HG03039 (cell line): ENCODE data around the gene GUCD1.

Experiments
- ATAC-seq: cut with Tn5 transposase; IDR thresholded peaks from one replicate; pipeline ENCODE4 v1.9.1; 2021; ENCODE audit warnings: mild to moderate bottlenecking, moderate library complexity; ENCODE audit not compliant: unreplicated experiment

The GUCD1 gene

DNA sequence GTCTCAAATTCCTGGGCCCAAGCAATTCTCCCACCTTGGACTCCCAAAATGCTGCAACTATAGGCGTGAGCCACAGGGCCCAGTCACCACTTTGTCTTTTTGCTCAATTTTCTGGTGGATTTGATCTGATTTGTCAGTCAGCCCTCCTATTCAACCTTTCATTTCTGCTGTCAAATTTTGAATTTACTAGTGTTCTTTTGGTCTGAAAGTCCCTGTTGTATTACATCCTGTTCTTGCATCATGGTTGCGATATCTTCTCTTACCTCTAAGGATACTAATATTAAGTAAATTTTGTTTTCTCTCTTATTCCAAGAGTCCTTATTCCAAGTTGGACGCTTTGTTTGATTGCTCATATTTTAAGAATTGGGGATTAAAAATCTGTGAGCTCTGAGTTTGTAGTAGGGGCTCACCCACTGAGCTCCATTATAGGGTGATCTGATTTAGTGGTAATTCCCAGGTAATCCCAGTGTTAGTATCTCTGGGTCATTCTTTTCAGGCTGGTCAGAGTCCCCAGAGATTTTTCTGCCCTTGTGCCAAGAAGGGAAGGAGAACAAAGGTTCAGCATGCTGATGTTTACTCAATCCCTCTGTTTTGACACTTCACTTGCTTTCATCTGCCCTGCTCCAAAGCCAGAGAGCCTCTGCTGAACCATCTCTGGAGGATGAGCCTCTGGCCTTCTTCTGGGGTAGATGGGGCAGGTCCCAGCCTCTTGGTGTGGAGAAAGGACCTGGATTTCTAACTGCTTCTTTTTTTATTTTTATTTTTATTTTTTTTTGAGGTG, 49.8 kb downstream of the GUCD1 start:
- no peak for ATAC-seq

DNA sequence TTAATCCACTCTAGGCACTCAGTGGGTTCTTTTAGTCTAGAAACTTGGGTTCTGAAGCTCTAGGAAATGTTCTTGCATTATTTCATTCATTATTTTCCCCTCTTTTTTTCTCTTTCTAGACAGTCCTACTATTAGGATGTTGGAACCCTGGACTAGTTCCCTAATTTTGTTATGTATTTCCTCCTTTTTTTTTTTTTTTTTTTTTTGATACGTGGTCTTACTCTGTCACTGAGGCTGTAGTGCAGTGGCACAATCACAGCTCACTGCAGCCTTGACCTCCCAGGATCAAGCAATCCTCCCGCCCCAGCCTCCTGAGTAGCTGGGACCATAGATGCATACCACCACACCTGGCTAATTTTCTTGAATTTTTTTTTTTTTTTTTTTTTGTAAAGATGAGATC, 50.4 kb downstream of the GUCD1 start:
- no peak for ATAC-seq

DNA sequence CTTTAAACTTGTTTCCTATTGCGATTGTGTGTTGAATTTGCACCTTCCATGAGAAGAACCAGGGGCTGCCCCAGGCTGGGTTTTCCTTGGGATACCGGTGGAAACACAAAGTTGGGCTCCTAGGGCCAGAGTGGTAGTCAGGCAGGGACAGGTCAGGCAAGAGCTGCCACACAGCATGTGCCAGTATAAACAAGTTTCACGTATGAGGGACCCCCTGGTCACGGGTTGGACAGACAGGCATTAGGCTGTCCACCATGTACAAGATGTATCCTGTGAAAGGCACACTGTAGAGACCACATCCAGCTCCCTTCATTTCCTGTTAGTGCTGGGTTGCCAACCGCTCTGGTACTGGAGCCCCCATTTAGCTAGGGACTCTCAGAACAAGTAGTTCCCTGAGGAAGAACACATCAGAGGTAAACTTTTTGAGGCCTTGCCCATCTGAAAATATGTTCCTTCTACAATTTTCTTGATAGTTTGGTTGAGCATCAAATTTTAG, 51.0 kb downstream of the GUCD1 start:
- ATAC-seq = no peak

DNA sequence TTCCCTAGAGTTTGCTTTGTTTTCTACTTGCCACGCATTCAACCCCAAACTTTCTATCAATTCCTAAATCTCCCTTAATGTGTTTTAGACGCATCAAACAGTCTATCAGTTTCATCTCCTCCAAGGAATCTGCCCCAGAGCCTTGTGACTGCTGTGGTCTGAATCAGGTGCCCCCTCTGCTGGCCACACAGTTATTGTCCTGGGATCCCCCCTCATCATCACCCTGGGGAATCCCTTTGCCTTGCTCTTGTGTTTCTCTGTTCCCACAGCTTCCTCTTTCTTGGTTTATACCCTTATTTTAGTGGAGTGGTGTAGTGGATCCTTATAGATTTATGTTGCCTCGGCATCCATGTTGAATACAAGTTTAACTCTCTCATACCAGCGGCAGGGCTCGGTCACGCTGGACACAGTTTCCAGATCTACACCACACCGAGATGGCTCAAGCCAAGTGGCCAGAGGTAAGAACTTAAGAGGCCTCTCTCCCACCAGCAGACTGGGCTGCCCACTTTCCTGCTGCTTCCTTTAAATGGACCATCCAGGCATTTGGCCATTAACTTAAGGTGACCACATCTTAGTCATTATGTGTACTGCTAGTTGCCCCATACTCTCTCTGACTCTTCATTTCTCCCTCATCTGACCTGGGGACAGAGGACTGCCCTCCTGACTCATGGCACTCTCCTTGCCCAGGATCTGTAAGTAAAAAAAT, 51.6 kb downstream of the GUCD1 start:
- no peak for ATAC-seq

DNA sequence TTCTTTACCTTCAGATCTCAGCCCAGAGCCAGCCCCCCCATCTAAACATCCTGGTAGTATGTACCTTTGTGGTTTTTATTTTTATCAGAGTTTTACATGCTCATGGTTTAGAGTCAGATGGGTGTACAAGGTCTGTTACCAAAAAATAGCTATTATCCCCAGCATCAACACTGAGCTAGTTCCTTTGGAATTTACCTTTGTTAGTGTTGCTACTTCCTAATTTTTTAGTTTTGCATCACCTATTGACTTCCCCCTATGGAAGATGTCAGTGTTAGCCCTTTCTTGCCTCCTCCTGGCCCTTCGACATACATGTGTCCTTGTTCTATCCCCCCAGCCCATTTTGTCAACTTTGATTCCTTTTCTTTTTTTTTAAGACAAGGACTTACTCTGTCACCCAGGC, 52.4 kb downstream of the GUCD1 start:
- no peak for ATAC-seq

DNA sequence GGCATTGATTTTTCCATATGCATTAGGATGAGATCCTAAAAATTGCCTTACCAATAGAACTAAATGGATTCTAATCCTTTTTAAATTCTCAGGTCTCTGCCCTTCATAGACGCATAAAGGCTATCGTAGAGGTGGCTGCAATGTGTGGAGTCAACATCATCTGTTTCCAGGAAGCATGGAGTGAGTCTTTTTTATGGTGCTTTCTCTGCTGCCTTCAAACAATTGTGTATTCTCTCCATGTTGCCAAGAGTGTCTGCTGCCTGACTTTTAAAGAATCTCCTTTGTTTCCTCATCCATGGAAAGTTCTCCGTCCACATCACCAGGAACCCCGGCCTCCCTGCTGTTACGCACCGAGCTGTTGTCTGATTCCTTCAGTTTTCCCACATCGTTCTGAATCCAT, 52.9 kb downstream of the GUCD1 start:
- no peak for ATAC-seq

DNA sequence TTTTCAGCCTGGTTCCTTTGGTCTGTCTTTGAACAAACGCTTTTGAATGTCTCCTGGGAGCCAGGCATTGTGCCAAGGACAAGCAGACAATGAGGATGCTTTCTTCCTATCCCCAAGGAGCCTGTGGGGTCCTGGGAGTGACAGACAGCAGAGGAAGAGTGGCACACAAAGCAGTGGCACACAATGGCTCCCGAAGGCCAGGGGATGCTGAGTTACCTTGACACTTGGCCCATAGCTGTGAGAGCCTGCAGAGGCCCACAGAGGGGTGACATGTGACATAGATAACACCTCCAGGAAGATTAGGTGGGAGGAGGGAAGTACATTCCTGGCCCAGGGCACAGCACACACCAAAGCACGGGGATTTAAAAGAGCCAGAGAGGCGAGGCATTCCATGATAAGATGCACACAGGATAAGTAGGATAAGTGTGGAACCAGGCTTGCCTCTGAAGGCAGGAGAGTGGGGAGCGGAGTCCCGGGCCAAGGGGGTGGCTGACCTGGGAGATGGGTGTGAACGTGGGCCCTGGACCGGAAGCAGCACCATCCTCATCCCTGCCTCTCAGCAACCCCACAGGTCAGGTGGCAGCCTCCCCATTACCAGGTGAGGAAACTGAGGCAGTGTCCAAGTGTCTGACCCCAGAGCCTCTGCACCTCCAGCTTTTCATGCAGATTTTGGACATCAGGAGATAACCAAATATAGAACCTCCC, 53.5 kb downstream of the GUCD1 start:
- no peak for ATAC-seq

DNA sequence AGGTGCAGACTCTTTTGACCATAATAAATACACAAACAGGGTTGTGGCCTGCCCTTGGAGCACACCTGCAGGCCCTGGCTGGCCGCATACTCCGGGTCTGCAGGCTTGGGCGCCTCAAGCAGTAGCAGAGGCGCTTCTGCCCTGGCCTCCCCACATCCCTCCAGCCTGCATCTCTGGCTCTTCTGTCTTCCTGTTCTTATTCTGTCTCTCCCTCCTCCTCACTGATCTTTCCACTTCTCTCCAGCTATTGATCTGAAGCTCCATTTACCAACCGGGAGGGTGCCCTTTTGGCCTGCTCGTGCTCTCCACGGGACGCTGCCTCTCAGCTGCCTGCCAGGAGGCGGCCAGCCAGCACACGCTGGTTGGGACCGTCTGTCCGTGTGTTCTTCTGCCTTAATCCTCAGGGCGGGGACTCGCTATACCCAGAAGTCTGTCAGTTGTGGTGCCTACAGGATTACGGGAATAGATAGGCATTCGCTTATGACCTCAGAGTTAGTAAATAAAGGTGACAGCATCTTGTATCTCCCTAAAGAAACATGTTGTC, 54.6 kb downstream of the GUCD1 start:
- ATAC-seq = no peak

DNA sequence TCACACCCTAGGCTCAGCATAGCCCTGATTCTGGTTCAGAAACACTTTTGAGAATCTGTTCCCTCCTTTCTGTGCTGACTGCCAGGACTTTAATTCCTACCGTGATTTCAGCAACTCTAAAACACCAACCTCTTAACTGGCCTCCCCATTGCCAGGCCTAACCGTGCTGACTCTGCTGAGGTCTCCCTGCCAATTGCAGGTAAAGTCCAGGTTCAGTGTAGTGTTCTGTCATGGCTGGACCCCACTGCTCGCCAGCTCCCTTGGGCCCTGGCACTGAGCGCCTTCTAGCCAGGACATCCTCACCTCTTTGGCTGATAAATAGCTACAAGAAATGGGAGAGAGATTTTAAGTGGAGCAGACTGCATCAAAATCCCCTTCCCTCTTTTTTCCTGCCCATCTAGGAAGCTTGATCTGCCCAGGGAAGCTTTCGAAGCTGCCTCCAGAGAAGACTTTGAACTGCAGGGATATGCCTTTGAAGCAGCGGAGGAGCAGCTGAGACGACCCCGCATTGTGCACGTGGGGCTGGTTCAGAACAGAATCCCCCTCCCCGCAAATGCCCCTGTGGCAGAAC, 55.1 kb downstream of the GUCD1 start:
- no peak for ATAC-seq

DNA sequence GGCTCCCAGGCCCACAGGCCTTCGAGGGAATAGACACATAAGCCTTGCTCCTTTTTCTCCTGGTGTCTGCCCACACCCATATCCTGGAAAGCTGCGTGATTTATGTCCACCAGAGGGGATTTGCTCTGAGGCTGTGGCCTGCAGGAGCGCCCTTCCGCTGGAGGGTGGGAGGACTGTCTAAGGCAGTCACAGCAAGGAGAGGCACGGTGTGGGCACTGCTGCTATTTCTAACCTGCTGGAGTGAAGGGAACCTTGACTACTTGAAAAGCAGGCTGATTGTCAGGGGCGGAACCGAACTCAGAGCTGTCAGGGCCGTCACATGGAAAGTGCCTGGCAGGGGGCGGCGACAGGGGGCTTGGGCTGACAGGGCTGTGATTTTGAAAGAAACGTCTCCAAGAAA, 56.1 kb downstream of the GUCD1 start:
- ATAC-seq = no peak

DNA sequence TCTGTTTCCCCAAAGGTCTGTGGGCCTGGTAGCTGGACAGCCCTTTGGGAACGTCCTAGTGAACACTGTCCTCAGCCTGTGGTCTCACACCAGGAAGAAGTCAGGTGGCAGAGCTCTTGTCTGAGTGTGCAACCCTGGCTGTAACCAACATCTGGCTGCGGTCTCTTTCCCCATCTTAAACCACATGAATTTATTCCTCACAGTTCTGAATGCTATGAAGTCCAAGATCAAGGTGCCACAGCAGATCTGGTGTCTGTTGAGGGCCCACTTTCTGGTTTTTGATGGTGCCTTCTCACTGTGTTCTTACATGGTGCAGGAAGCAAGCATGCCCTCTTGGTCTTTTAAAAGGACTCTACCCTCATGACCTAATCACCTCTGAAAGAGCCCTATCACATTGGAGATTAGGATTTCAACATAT, 57.1 kb downstream of the GUCD1 start:
- ATAC-seq = no peak

DNA sequence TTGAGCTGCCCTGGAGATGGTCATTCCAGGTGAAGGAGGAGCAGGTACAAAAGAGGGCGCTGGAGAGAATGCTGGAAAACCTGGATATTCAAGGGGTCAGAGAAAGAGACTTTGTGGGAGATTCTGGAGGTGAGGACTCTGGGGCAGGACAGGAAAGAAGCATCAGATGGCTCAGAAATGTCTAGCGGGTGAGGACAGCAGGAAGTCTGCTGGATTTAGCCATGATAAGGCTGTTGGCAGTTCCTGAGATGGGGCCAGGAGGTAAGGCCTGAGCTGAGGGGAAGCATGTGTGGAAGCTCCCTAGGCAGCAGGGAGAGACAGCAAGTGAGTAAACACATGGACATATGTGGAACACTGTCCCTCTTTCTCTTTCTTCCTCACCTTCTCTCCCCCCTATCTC, 58.3 kb downstream of the GUCD1 start:
- ATAC-seq = no peak

DNA sequence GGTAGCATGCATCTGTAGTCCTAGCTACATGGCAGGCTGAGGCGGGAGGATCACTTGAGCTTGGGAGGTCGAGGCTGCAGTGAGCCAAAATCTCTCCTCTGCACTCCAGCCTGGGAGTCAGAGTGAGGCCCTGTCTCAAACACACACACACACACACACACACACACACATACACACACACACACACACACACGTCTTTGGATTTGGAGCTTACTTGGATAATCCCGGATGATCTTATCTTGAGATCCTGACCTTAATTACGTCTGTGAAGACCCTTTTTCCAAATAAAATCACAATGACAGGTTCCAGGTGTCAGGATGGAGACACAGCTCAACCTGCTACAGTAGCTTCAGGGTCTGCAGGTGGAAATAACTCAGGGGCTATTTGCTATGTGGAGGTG, 58.7 kb downstream of the GUCD1 start:
- ATAC-seq = no peak

DNA sequence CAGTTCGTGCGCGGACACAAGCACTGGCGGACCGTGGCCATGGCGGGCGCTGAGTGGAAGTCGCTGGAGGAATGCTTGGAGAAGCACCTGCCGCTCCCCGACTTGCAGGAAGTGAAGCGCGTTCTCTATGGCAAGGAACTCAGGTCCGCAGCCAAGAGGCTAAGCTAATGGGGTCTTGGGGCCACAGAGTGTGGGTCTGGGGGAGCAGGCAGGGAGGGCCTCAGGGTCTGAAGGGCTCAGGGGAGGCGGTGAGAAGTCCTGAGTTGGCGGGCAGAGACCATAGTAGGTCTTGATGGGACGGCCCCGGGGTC, 59.6 kb downstream of the GUCD1 start:
- ATAC-seq = no peak

DNA sequence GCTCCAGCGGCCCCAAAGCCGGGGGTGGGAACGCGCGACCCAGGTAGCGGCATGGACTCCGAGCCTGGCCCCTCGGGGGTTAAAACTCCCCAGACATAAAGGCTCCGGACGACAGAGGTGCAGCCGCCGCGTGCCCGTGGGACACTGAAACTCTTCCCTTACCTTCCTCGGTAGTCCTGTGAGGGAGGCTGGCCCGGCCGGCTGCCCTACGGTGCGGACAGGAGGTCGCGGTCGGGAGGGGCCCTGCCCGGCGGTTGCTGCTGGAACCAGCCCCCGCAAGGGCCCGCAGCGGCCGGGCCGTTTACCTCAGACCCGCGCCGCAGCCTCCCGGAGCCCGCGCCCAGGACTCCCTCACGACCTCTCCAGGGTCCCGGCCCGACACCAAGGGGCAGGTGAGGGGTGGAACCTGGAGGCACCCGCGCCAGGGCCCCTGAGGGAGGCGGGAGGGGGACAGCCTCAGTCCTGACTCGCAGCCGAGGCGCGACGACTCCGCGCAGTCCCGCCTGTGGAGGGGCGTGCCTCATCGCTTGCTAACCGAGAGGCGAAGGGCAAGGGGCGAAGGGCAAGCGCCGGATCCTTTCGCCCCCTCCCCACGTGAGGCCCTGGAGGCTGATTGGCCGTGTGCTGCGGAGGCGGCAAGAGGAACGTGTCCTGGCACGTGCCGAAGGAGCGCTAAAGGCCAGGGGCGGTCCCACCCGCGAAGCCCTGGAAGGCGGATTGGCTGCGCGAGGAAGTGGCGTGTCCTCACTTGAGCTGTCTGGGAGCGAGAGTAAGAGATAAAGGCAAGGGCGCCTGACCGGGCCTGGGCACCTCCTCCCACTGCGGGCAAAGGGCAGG, 60.2 kb downstream of the GUCD1 start, which contains the start of gene UPB1:
Gene UPB1 (plus strand): TSS at position 805 of the 837 bp plus-strand sequence. CDS start 72 bp downstream, outside the sequence.
- ATAC-seq = no peak

DNA sequence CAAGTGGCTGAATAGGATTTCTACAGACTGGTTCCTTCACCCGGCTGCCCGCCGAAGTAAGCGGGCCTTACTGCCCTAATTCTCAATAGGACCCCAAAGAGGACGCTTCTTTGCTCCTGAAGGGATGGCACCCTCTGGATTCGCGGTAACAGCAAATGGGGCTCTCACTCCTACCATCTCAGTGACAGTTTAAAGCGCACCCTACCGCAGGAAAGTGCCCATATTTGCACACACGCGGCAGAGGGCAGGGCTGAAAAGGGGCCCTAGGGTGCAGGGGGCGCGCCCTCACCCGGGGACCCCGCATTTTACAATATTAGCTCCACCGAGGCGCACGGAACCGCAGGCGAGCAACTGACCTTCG, 60.8 kb downstream of the GUCD1 start:
- ATAC-seq = no peak

DNA sequence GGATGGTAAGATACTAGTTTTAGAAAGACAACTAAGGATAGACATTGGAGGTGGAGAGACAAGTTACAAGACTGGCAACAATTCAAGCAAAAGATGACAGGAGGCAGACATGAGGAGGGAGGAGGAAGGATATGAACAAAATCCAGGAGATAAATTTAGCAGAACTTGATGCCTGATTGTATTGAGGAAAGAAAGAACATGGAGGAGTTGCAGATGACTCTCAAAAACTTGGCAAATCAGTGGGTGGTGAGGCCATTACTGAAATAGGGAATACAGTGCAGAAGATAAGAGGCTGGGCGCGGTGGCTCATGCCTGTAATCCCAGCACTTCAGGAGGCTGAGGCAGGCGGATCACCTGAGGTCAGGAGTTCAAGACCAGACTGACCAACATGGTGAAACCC, 62.5 kb downstream of the GUCD1 start:
- no peak for ATAC-seq
